ENCODE results near the gene PLAC1.

DNA sequence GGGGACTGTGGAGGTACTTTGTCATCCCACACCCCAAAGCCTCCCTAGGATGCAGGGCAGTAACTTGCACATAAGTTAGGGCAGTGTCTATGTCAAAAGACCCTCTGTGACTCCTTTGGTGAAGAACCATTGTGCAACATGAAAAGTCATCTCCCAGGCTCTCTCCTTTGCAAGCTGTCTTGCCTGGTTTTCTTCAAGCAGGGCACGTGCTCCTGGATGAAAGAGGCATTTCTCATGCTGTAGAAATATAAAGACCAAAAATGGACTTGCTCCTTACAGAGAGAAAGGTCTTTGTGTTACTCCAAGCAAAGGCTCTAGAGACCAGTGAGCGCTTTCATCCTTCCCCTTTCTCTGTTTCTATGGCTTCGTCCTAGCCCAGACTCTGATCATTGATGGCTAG lies 44.9 kb downstream of the PLAC1 start:
- TF ChIP-seq, protein P1, sequence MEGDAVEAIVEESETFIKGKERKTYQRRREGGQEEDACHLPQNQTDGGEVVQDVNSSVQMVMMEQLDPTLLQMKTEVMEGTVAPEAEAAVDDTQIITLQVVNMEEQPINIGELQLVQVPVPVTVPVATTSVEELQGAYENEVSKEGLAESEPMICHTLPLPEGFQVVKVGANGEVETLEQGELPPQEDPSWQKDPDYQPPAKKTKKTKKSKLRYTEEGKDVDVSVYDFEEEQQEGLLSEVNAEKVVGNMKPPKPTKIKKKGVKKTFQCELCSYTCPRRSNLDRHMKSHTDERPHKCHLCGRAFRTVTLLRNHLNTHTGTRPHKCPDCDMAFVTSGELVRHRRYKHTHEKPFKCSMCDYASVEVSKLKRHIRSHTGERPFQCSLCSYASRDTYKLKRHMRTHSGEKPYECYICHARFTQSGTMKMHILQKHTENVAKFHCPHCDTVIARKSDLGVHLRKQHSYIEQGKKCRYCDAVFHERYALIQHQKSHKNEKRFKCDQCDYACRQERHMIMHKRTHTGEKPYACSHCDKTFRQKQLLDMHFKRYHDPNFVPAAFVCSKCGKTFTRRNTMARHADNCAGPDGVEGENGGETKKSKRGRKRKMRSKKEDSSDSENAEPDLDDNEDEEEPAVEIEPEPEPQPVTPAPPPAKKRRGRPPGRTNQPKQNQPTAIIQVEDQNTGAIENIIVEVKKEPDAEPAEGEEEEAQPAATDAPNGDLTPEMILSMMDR (conservative IDR thresholded peaks at IDR 0.05; ENCODE audit: low read depth, low read length): no peak
- TF ChIP-seq EZH2 (IDR thresholded peaks at IDR 0.05; ENCODE audit: low read length, unreplicated experiment) (no peak), EZH2phosphoT487 (IDR thresholded peaks at IDR 0.05; ENCODE audit: borderline replicate concordance, low read length) (no peak)
